Muscle layer of duodenum (tissue), 2 donors: ENCODE measurements around the gene C2orf92.
"Not testable (repeated sequence)": the region's sequence is repeated elsewhere in the genome, so short reads cannot be mapped to it uniquely, and the experiment has no call there.

Experiments used
- H3K27ac ChIP-seq: one replicate; pipeline ENCODE4 v1.7.0; 2013; ENCODE audit warnings: mild to moderate bottlenecking, low read length
- H3K27me3 ChIP-seq: one replicate; pipeline ENCODE4 v1.7.0; 2013; ENCODE audit warnings: low read depth, mild to moderate bottlenecking, control low read depth, low read length
- H3K36me3 ChIP-seq, 2 donors: one replicate each; pipeline ENCODE4 v1.7.0; 2013; ENCODE audit warnings: low read length in 2 of 2, control low read depth in 1 of 2, mild to moderate bottlenecking in 1 of 2; ENCODE audit not compliant: insufficient read depth in 2 of 2, control insufficient read depth in 1 of 2
- H3K4me1 ChIP-seq, 2 donors: one replicate each; pipeline ENCODE4 v1.7.0; 2013; ENCODE audit warnings: low read length in 2 of 2, mild to moderate bottlenecking in 2 of 2, control low read depth in 1 of 2, moderate library complexity in 1 of 2; ENCODE audit not compliant: insufficient read depth in 2 of 2, control insufficient read depth in 1 of 2
- H3K4me3 ChIP-seq, 2 donors: one replicate each; pipeline ENCODE4 v1.7.0; 2013; ENCODE audit warnings: low read length in 2 of 2, low read depth in 1 of 2, mild to moderate bottlenecking in 1 of 2
- H3K9me3 ChIP-seq, 2 donors: one replicate each; pipeline ENCODE4 v1.7.0; 2013; ENCODE audit warnings: low read length in 2 of 2, control low read depth in 1 of 2, mild to moderate bottlenecking in 1 of 2; ENCODE audit not compliant: control insufficient read depth in 1 of 2
- donor health status: healthy.

The C2orf92 gene

GRCh38 chr2:97669448-97669847 lies at the start of gene C2orf92:
C2orf92 (plus strand) TSS chr2:97669713; CDS start chr2:97669789, 76 bp downstream.
- H3K27ac ChIP-seq: no peak within 1 kb of the TSS
- H3K36me3 ChIP-seq: no peaks in the 10 kb centered on the region
- no peaks in the 10 kb centered on the region for H3K27me3 ChIP-seq
- no peaks in the 10 kb centered on the region for H3K9me3 ChIP-seq
- no peak within 1 kb of the TSS for H3K4me3 ChIP-seq
- H3K4me1 ChIP-seq: peaks cover 0 to 6% of the 10 kb centered on the region in 2 donors

DNA sequence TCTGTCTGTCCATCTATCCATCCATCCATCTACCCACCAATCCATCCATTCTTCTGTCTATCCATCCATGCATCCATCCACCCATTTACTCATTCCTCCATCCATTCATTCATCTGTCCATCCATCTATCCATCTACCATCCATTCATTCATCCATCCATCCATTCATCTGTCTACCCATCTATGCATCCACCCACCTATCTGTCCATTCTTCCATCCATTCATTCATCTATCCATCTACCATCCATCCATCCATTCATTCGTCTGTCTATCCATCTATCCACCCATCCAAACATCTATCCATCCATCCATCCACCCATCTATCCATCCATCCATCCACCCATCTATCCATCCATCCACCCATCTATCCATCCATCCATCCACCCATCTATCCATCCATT lies 49.0 kb upstream of the C2orf92 start:
- H3K27ac ChIP-seq, H3K4me1 ChIP-seq, H3K4me3 ChIP-seq, H3K27me3 ChIP-seq, H3K9me3 ChIP-seq, H3K36me3 ChIP-seq: not testable (repeated sequence)

DNA sequence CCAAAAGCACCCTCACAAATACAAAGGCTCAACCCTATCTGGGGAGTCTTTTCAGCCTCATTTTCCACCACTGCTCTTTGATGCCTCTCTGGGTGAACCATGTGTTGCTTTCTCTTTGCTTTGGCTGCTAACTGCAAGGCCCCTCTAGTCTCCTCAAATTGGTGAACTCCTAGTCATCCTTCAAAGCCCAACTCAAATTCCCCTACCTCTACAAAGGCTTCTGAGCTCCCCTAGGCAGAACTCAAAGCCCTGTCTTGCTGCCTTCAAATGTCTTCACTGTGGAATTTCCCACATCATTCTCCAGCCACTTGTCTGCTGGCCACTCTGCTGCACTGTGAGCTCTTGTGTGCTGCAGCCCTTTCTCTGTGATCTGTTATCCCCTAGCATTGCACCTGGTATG lies 46.5 kb upstream of the C2orf92 start:
- H3K36me3 ChIP-seq, H3K9me3 ChIP-seq, H3K27me3 ChIP-seq, H3K4me1 ChIP-seq, H3K4me3 ChIP-seq, H3K27ac ChIP-seq: not testable (repeated sequence)

GRCh38 chr2:97625354-97626048 lies 44.0 kb upstream of the C2orf92 start:
- not testable (repeated sequence) for H3K4me1 ChIP-seq, H3K9me3 ChIP-seq, H3K4me3 ChIP-seq, H3K27me3 ChIP-seq, H3K36me3 ChIP-seq, H3K27ac ChIP-seq

DNA sequence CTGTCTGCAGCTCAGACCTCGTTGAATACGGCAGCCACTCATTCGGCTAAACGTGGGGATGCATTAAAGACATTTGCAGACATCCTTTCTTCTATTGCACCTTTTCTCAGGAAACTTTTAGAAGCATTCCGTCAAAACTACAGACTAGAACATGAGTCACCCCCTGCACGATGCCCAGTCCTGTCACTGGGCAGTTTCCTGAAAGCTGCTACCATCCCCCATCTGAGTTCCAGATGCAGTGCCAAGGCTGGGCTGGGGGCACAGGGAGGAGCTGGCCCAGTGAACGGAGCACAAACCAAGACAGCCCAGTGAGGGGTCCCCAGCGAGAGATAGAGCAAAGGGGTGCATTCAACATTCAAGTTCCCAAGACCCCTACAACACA lies 43.5 kb upstream of the C2orf92 start:
- not testable (repeated sequence) for H3K36me3 ChIP-seq, H3K4me1 ChIP-seq, H3K9me3 ChIP-seq, H3K27ac ChIP-seq, H3K27me3 ChIP-seq, H3K4me3 ChIP-seq

- no peaks in the 10 kb centered on the region for H3K9me3 ChIP-seq
- H3K4me1 ChIP-seq: peaks cover 0 to 8% of the 10 kb centered on the region in 2 donors
- H3K4me3 ChIP-seq: no peak overlapping the region
- peaks cover 20 to 22% of the 10 kb centered on the region in 2 donors for H3K36me3 ChIP-seq
- H3K27ac ChIP-seq: no peak overlapping the region
- no peaks in the 10 kb centered on the region for H3K27me3 ChIP-seq
These were observed 25.3 kb upstream of the C2orf92 start for GRCh38 chr2:97644023-97644717.

DNA sequence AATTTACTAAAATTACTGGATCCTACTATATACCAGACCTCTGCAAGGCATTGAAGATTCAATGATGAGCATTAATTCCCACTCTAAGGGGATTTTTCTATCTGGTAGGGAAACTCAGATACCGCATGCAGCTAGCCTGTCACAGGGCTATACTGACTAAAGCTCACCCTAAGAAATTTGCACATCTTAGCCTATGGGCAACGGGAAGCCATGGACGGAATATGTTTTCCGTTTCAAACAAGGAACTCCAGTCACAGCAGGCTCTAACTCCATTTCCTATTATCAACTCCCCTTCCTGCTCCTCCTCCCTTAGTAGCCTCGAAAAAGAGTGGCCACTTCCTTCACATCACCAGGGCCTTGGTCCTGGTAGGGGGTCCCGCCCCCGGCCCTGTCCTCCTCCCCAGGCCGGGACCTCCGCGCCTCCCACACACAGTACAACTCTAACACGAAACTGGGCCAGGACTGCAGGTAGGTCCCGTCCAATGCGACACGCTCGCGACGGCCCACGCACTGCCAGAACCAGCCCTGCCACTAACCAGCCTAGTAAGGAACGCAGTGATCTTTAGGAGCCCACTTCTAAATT lies 24.3 kb upstream of the C2orf92 start:
- Histone ChIP-seq H3K4me1 (peaks cover 0 to 8% of the 10 kb centered on the region in 2 donors), H3K27ac (peak overlapping the region; percentile 97), H3K36me3 (peaks cover 23 to 29% of the 10 kb centered on the region in 2 donors), H3K27me3 (no peaks in the 10 kb centered on the region), H3K9me3 (no peaks in the 10 kb centered on the region), H3K4me3 (peak overlapping the region; percentile 91 to 98)

GRCh38 chr2:97645695-97646629 lies 23.6 kb upstream of the C2orf92 start, which contains the start of gene COX5B:
COX5B (plus strand) TSS chr2:97646062; CDS start chr2:97646087, 25 bp downstream.
- peaks cover 23 to 29% of the 10 kb centered on the region in 2 donors for H3K36me3 ChIP-seq
- no peaks in the 10 kb centered on the region for H3K9me3 ChIP-seq
- H3K4me3 ChIP-seq: peak within 1 kb of the TSS; percentile 91 to 98
- H3K27ac ChIP-seq: peak within 1 kb of the TSS; percentile 97
- H3K4me1 ChIP-seq: peaks cover 0 to 8% of the 10 kb centered on the region in 2 donors
- no peaks in the 10 kb centered on the region for H3K27me3 ChIP-seq

GRCh38 chr2:97646977-97647376 lies 22.5 kb upstream of the C2orf92 start:
- Histone ChIP-seq H3K27me3 (no peaks in the 10 kb centered on the region), H3K9me3 (no peaks in the 10 kb centered on the region), H3K36me3 (peaks cover 23 to 29% of the 10 kb centered on the region in 2 donors), H3K4me1 (peaks cover 0 to 8% of the 10 kb centered on the region in 2 donors), H3K27ac (peak overlapping the region; percentile 50), H3K4me3 (peak overlapping the region; percentile 91 to 98)

- Histone ChIP-seq H3K27ac (peak overlapping the region; percentile 21), H3K9me3 (peaks cover 0 to 3% of the 10 kb centered on the region in 2 donors), H3K4me1 (peaks cover 0 to 8% of the 10 kb centered on the region in 2 donors), H3K36me3 (peaks cover 28 to 48% of the 10 kb centered on the region in 2 donors), H3K4me3 (no peak overlapping the region), H3K27me3 (no peaks in the 10 kb centered on the region)
These were observed 18.4 kb upstream of the C2orf92 start for GRCh38 chr2:97651114-97651513.

- H3K9me3 ChIP-seq: peaks cover 0 to 3% of the 10 kb centered on the region in 2 donors
- no peaks in the 10 kb centered on the region for H3K27me3 ChIP-seq
- peaks cover 30 to 58% of the 10 kb centered on the region in 2 donors for H3K36me3 ChIP-seq
- H3K4me1 ChIP-seq: no peaks in the 10 kb centered on the region
- H3K4me3 ChIP-seq: no peak overlapping the region
- no peak overlapping the region for H3K27ac ChIP-seq
These were observed 16.0 kb upstream of the C2orf92 start for GRCh38 chr2:97653473-97653872.
